ENCODE data around the gene UBE2D2. TPM values are rescaled to one million over a fixed set of nuclear protein-coding genes. Genes with fewer than 3 reads are reported as not detected.

Gene UBE2D2
- total RNA-seq, 4 donors from 2014 or later: 55.9 to 63.7 (median 58.5) TPM

DNA sequence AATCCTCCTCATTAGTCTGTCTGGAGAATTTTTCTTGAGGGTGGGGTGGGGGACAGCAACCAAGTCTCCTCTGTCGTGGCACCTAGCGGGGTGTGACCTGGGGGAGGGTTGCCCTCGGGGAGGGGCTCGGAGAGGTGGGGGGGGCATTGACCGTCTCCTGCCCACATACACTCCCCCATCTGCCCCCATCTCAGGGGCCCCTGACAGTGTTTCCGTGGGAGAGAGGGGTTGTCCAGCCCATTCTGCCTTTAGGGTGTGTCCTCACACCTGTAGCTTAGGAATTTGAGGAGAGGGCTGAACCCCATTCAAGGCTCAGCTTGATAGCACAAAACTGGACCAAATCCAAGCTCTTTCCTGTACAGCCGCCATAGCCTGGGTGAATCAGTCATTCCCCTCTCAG lies 81.1 kb downstream of the UBE2D2 start:
- no peak for TF ChIP-seq CTCF (IDR thresholded peaks at IDR 0.05; ENCODE audit: low read depth)

DNA sequence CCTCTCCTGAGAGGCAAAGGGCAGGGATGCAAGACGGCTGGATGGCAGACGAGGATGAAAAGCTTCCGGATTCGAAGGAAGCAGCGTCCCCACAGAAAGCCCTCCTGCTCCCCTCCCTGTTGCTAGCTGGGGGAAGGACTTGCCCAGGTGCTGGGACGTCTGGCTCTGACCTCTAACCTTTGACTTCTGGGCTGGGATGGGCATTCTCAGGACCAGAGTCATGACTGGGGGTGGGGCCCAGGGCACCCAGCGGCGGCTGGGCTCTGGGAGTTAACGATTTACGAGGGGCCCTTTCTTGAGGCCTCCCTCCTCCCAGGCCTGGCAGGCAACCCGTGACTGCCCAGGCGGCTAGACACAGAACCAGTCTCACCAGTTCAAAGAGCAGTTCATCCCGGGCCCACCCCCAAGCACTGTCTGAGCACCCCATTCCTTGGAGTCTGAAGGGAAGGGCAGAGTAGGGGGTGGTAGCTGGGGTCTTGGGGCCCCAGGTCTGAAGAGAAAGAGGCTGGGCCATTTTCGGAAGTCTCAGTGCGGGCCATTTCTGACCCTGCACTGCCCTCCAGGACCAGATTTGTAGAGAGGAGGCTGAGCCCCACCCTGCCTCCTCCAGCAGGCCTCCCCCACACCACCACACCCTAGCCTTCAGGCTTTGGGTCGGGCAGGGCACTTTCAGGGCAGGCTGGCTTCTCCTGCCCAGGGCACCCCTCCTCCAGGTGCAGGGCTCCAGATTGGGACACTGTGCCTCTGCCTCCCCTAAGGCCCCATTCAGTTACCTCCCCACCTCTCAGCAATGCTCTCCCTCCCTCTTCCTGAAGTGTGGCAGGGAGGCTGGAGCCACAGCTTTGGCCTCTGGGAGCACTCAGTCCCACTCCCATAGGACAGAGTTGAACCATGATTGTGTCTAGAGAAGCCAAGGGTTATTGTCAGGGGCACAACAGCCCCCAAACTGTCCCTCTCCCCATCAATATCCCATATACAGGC lies 82.0 kb downstream of the UBE2D2 start:
- no peak for TF ChIP-seq CTCF (IDR thresholded peaks at IDR 0.05; ENCODE audit: low read depth)

DNA sequence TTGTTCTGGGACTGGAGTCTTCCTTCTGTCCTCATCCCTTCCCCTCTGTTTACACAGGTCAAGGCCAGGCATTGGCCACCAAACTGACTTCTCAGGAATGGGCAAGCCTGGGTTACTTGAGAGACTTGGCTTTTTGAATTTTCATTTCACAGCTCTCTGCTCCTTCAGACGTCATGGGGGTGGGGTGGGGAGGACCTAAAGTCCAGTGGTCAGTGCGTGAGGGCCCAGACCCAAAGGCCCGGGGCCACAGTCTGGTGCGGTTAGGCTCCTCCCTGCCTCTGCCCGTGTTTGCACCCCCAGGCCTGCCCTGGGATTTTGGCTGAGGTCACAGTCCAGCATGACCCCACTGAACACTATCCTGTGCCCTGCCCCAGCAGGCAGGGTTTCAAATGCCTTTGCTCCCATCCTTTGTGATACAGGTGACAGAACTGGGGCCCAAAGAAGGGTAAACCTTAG lies 82.9 kb downstream of the UBE2D2 start:
- no peak for TF ChIP-seq CTCF (IDR thresholded peaks at IDR 0.05; ENCODE audit: low read depth)

DNA sequence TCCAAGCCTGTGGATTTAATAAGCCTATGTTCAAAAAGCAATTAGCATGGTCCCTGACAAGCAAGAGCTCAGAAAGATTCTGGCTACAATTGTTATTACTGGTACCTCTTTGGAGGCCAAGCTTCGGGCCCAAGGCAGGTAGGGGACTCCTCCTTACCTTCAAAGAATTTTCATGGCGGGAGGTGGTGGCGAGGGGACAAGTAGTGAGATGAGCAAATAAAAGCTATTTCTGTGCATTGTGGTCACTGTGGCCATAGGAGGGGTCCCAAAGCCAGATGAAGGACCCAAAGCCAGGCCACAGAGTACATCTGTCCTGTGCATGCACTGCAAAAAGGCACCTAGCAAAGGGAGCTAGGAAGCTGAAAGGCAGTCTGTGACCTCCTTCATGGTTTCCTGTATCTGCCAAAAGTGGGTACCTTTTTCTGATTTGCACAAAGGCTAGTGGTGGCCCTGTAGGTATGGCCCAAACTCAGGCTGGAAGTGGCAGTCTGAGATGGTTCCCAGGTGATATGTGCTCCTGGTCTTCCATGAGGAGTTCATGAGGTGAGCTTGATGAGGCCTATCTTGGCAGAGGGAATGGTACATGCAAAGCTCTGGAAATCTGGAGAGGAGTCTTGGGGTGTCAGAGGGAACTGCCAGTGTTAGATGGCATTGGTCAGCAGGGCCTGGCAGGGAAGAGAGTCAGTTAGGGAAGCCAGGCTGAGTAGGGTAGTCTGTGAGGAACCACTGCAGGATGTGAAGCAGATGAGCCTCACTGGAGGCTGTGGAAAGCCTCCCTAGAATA lies 83.7 kb downstream of the UBE2D2 start:
- no peak for TF ChIP-seq CTCF (IDR thresholded peaks at IDR 0.05; ENCODE audit: low read depth)

DNA sequence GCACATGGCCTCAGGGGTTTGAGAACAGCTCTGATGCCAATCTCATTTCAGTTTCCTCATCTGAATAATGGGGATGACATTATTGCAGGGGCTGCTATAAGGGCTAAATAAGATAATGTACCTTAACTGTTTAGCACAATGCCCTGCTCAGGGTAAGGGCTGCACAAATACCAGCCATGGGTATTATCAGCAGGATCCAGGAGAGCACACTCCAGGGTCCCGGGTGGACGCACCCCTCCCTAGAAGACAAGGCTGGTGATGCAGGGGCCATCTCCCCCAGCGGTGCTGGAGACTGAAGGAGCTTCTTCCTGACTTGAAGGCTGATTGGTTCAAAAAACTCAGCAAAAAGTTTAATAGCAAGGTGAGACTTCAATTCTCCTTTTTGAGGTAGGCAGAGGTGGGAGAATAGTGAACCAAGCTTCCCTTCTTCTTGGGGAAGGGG lies 84.3 kb downstream of the UBE2D2 start:
- no peak for TF ChIP-seq CTCF (IDR thresholded peaks at IDR 0.05; ENCODE audit: low read depth)

GRCh38 chr5:139646111-139646510 lies 85.0 kb downstream of the UBE2D2 start:
- TF ChIP-seq CTCF (IDR thresholded peaks at IDR 0.05; ENCODE audit: low read depth): no peak

Data from subcutaneous adipose tissue (tissue), 4 donors.